K562 (cell line): ENCODE data around the gene PARD3. TPM values are rescaled to one million over a fixed set of nuclear protein-coding genes. Genes with fewer than 3 reads are reported as not detected.

Experiments
- ATAC-seq: fragments of 200-7000 bp; cut with Tn5 transposase; 3 replicates; pipeline ENCODE4 v1.9.1; 2020; ENCODE audit warnings: moderate library complexity
- BruUV-seq: library from RNA; stranded (reverse); fragments of 400-500 nt; replicated peaks from 2 replicates; lab custom pipeline; 2021; lab: Mats Ljungman, UMichigan
- CTCF ChIA-PET: fragments of 300-600 bp; formaldehyde crosslinking; extraction: SDS; loops from one replicate; lab custom pipeline; 2021; ENCODE audit warnings: low intra/inter-chr PET ratio; lab: Yijun Ruan, JAX
- POLR2A ChIA-PET: fragments of 300-600, 350-650 bp; sonication (Branson Sonifier 250); formaldehyde crosslinking; extraction: SDS; loops from one replicate; lab custom pipeline; 2021; ENCODE audit warnings: antibody characterized with exemption, inconsistent platforms; lab: Yijun Ruan, JAX
- DNase-seq, 4 experiments: peaks; one replicate each; pipeline versions ENCODE4 v3.0.0 to v3.0.0-alpha.2; 2011 to 2018; ENCODE audit warnings: low spot score in 3 of 4, mixed read lengths in 3 of 4; ENCODE audit errors: extremely low read depth in 1 of 4
- FAIRE-seq: peaks from 2 replicates; lab custom pipeline; 2011; peaks lifted over from hg19 to GRCh38; lab: Jason Lieb, UNC
- H2AFZ ChIP-seq: 2 replicates; pipeline ENCODE4 v1.6.0; 2011; ENCODE audit warnings: low read depth, low read length, control low read depth, inconsistent platforms
- H3K27ac ChIP-seq: fragments of 200-600 bp; 3 replicates; pipeline ENCODE4 v1.8.0; 2011; ENCODE audit warnings: low read depth, mild to moderate bottlenecking, control low read depth, inconsistent platforms, low read length, moderate library complexity, mixed read lengths; ENCODE audit errors: extremely low read depth
- H3K27me3 ChIP-seq, 2 experiments: fragments of 300-600 bp in 1 of 2; 2 replicates in 1 of 2; 3 replicates in 1 of 2; pipeline versions ENCODE4 v1.6.0 to v1.8.0; 2011; ENCODE audit warnings: inconsistent platforms in 2 of 2, low read length in 2 of 2, mild to moderate bottlenecking in 1 of 2, mixed read lengths in 1 of 2, moderate library complexity in 1 of 2; ENCODE audit not compliant: control insufficient read depth in 2 of 2, insufficient read depth in 2 of 2
- H3K36me3 ChIP-seq: fragments of 300-600 bp; 3 replicates; pipeline ENCODE4 v1.8.0; 2011; ENCODE audit warnings: mild to moderate bottlenecking, low read length, inconsistent platforms; ENCODE audit not compliant: control insufficient read depth, insufficient read depth
- H3K4me1 ChIP-seq, 2 experiments: fragments of 200-600 bp in 1 of 2; replicated peaks in 1 of 2; 2 replicates in 1 of 2; 3 replicates in 1 of 2; pipeline versions ENCODE4 v1.5.1 to v1.8.0; 2011; ENCODE audit warnings: inconsistent platforms in 2 of 2, low read length in 2 of 2, mild to moderate bottlenecking in 1 of 2, mixed read lengths in 1 of 2, moderate library complexity in 1 of 2; ENCODE audit not compliant: control insufficient read depth in 2 of 2, insufficient read depth in 2 of 2
- H3K4me2 ChIP-seq: 2 replicates; pipeline ENCODE4 v1.6.1; 2011; ENCODE audit warnings: low read length, control low read depth, inconsistent platforms, mixed read lengths; ENCODE audit not compliant: insufficient read depth
- H3K4me3 ChIP-seq: fragments of 200-600 bp; sonication (generic), shearing (Covaris generic); 2 replicates; pipeline ENCODE4 v1.5.1; 2016; ENCODE audit warnings: control low read depth, inconsistent platforms
- H3K79me2 ChIP-seq: fragments of 200-600 bp; 3 replicates; pipeline ENCODE4 v1.8.0; 2011; ENCODE audit warnings: low read length, inconsistent platforms; ENCODE audit not compliant: control insufficient read depth, insufficient read depth
- H3K9ac ChIP-seq, 2 experiments: 2 replicates each; pipeline versions ENCODE4 v1.6.0 to v1.6.1; 2011; ENCODE audit warnings: low read depth in 2 of 2, low read length in 2 of 2, control low read depth in 1 of 2, inconsistent platforms in 1 of 2, mild to moderate bottlenecking in 1 of 2, mixed read lengths in 1 of 2; ENCODE audit not compliant: insufficient read depth in 1 of 2
- H3K9me1 ChIP-seq: one replicate; pipeline ENCODE4 v1.6.0; 2011; ENCODE audit warnings: inconsistent platforms, mild to moderate bottlenecking, low read length, moderate library complexity; ENCODE audit not compliant: control insufficient read depth, insufficient read depth
- H3K9me3 ChIP-seq: replicated peaks from 2 replicates; pipeline ENCODE4 v1.5.1; 2011; ENCODE audit warnings: low read depth, low read length, inconsistent platforms; ENCODE audit not compliant: control insufficient read depth, insufficient read depth
- H4K20me1 ChIP-seq: replicated peaks from 2 replicates; pipeline ENCODE4 v1.6.1; 2011; ENCODE audit warnings: low read length, inconsistent platforms, mixed read lengths; ENCODE audit not compliant: control insufficient read depth, insufficient read depth
- CAMTA2 ChIP-seq: fragments of 250-450 bp; sonication (Bioruptor Pico); conservative IDR thresholded peaks from 2 replicates; pipeline ENCODE4 v1.5.1; 2022
- ETV1 ChIP-seq: fragments of 450-650 bp; conservative IDR thresholded peaks from 2 replicates; pipeline ENCODE4 v1.6.1; 2016; ENCODE audit warnings: missing genetic modification characterization, control low read depth, low read depth, missing compliant biosample characterization
- PHF20 ChIP-seq: fragments of 450-650 bp; IDR thresholded peaks from 2 replicates; pipeline ENCODE4 v1.6.1; 2018; ENCODE audit not compliant: partially characterized antibody
- PREB ChIP-seq: sonication (generic); formaldehyde crosslinking; IDR thresholded peaks from 2 replicates; pipeline ENCODE4 v1.8.1; 2023; ENCODE audit warnings: mild to moderate bottlenecking, missing genetic modification reagents
- RERE ChIP-seq: sonication (generic); formaldehyde crosslinking; IDR thresholded peaks from 2 replicates; pipeline ENCODE4 v1.8.0; 2023; ENCODE audit warnings: missing genetic modification reagents, mild to moderate bottlenecking, borderline replicate concordance
- ZFPM2 ChIP-seq: fragments of 250-450 bp; sonication (Bioruptor Pico); IDR thresholded peaks from 2 replicates; pipeline ENCODE4 v1.5.1; 2022; ENCODE audit warnings: mild to moderate bottlenecking
- ZNF318 ChIP-seq, 2 experiments: fragments of 450-650 bp; IDR thresholded peaks; 2 replicates each; pipeline ENCODE4 v1.6.1; 2016; ENCODE audit warnings: mild to moderate bottlenecking in 2 of 2, borderline replicate concordance in 1 of 2, low read depth in 1 of 2, moderate library complexity in 1 of 2
- WGBS: fragments of 100-300 bp; shearing (Covaris generic); methylation state at CpG from one replicate; pipeline ENCODE4 v1.1.6; 2016; ENCODE audit warnings: low coverage, mixed read lengths; ENCODE audit not compliant: insufficient coverage; ENCODE audit errors: missing lambda C conversion rate; 5-methylcytosine and 5-hydroxymethylcytosine counted together
- in situ Hi-C: fragments of 300-500 bp; cut with MboI; formaldehyde crosslinking; loops from 4 replicates; pipeline ENCODE4 v1.15.0; 2018; ENCODE audit warnings: inconsistent platforms, mixed read lengths
- intact Hi-C: fragments of 100-400 bp; cut with micrococcal nuclease; formaldehyde crosslinking; loops from 2 replicates; pipeline ENCODE4 v1.14.2; 2022
- polyA plus RNA-seq, 8 experiments: library from polyadenylated mRNA; depleted of rRNA in 4 of 8; stranded (reverse) in 5 of 8; unstranded in 3 of 8; fragments of >200 nt; fragmentation: Nextera tagmentation in 2 of 8; fragmentation: Illumina TruSeq in 1 of 8; extraction: Ambion mirVana in 2 of 8; extraction: Trizol in 1 of 8; gene quantifications; 2 replicates each; pipeline versions ENCODE4 v1.2.1 to v1.2.3, GENCODE V29; 2011 to 2014; ENCODE audit warnings: inconsistent platforms in 1 of 8, missing spikeins in 1 of 8
- total RNA-seq, 7 experiments: library from RNA; depleted of rRNA in 6 of 7; stranded (reverse); fragments of >200 nt in 6 of 7; fragmentation: Illumina TruSeq in 2 of 7; extraction: Trizol in 2 of 7; gene quantifications; 2 replicates each; pipeline versions ENCODE4 v1.2.1 to v1.2.3, GENCODE V29; 2011 to 2021; ENCODE audit warnings: low replicate concordance in 1 of 7

Gene PARD3
- total and polyA plus RNA-seq, 9 of the 15 experiments (the other 6 are each of a cell fraction or from before 2014, with no cell fraction given), result 2.7 to 11.7 (median 7.7) TPM

GRCh38 chr10:34196058-34196433 is 619.0 kb downstream of the PARD3 start:
- ChIA-PET POLR2A (interaction anchor here (1.5 kb wide), 1 partner anchor 10 kb away, joined by 3 read pairs; no protein-coding TSS in a partner anchor), CTCF (no interaction called here)
- BruUV-seq, result no TSS peak
- no peak overlapping the region for H3K4me2 ChIP-seq
- FAIRE-seq (no peak), DNase-seq (no peak), ATAC-seq (no peak)
- H3K9me3 ChIP-seq, result no peaks in the 10 kb centered on the region
- intact Hi-C loops (no loop called here), in situ Hi-C loops (no loop called here)
- H4K20me1 ChIP-seq, result no peaks in the 10 kb centered on the region; the same call in 1 of the 2 replicates
- H3K9ac ChIP-seq, result no peak overlapping the region
- no peaks in the 10 kb centered on the region for H3K36me3 ChIP-seq
- no peaks in the 10 kb centered on the region for H3K79me2 ChIP-seq
- no peaks in the 10 kb centered on the region for H3K4me1 ChIP-seq
- no peak overlapping the region for H3K27ac ChIP-seq
- no peak overlapping the region for H3K4me3 ChIP-seq
- no peaks in the 10 kb centered on the region for H3K9me1 ChIP-seq
- H3K27me3 ChIP-seq, result no peaks in the 10 kb centered on the region; a peak in 3 of 5 replicates
- WGBS, result 20% methylated on average over 3 of the region's 3 CpGs
- no peak overlapping the region for H2AFZ ChIP-seq
- no peak for TF ChIP-seq CAMTA2 (CRISPR knock-in tag)
- TF ChIP-seq ETV1 (tag), result no peak
- no peak for TF ChIP-seq RERE (CRISPR knock-in tag)
- TF ChIP-seq ZNF318 (IDR thresholded peaks at IDR 0.05; ENCODE audit: borderline replicate concordance in 1 of 2, low read depth in 1 of 2), result no peak
- no peak for TF ChIP-seq ZFPM2 (CRISPR knock-in tag)
- no peak for TF ChIP-seq PHF20
- no peak for TF ChIP-seq PREB
